Measurements from ENCODE around the gene RBM39.
"Not testable (repeated sequence)": the region's sequence is repeated elsewhere in the genome, so short reads cannot be mapped to it uniquely, and the experiment has no call there.

Gene RBM39

GRCh38 chr20:35695245-35695749 is 46.8 kb downstream of the RBM39 start:
- no peak overlapping the region for H3K27ac ChIP-seq (ENCODE audit: low read length)
- peaks cover 10% of the 10 kb centered on the region; the same call in 1 of the 2 replicates for H3K4me1 ChIP-seq (ENCODE audit: low read length)
- peaks cover 17% of the 10 kb centered on the region for H3K79me2 ChIP-seq (ENCODE audit: low read length)
- H3K4me3 ChIP-seq (ENCODE audit: low read length), result no peak overlapping the region
- no peaks in the 10 kb centered on the region for H3K9me2 ChIP-seq (replicated peaks; ENCODE audit: insufficient read depth, low read length)
- no peak overlapping the region for H3K9ac ChIP-seq (ENCODE audit: low read length)
- H3K9me3 ChIP-seq (replicated peaks; ENCODE audit: insufficient read depth, low read length), result no peaks in the 10 kb centered on the region
- H3K27me3 ChIP-seq (replicated peaks; ENCODE audit: insufficient read depth, low read length), result no peaks in the 10 kb centered on the region
- TF ChIP-seq EZH2 (optimal IDR thresholded peaks at IDR 0.05; ENCODE audit: low read depth, low read length), result no peak
- TF ChIP-seq EZH2phosphoT487 (IDR thresholded peaks at IDR 0.05; ENCODE audit: low read length), result no peak
- TF ChIP-seq CTCF (IDR thresholded peaks at IDR 0.05; ENCODE audit: low read length), result no peak
- H3K4me2 ChIP-seq (ENCODE audit: low read depth, low read length), result no peak overlapping the region
- no peaks in the 10 kb centered on the region for H3K36me3 ChIP-seq (replicated peaks; ENCODE audit: insufficient read depth, low read length)
- H4K20me1 ChIP-seq (ENCODE audit: insufficient read depth, low read length), result no peaks in the 10 kb centered on the region; the same call in 1 of the 2 replicates
- H3F3A ChIP-seq (ENCODE audit: insufficient read depth, low read length), result peaks cover 11% of the 10 kb centered on the region
- H2AFZ ChIP-seq (ENCODE audit: low read length), result no peak overlapping the region
- no peak for DNase-seq

DNA sequence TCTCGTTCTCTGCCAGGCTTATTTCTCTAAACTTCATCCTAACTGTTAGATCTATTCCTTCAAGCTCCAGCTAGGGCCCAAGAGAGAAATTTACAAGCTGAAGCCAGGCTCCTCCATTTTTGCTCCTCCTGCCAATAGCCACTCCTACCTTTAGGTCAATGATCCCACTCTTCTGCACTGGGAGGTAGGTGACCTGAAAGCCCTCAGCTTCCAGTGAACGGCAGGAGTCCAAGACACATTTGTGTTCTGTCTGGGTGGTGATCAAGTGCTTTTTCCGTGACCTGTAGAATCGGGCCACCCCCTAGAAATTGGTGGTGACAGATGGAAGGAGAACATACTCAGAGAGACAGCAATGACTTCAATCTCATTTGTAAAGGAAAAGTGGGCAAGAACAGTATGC is 51.8 kb downstream of the RBM39 start:
- no peaks in the 10 kb centered on the region for H3K9me3 ChIP-seq (replicated peaks; ENCODE audit: insufficient read depth, low read length)
- H2AFZ ChIP-seq (ENCODE audit: low read length), result no peak overlapping the region
- H3K4me2 ChIP-seq (ENCODE audit: low read depth, low read length), result no peak overlapping the region
- H3K4me3 ChIP-seq (ENCODE audit: low read length), result no peak overlapping the region
- DNase-seq, result no peak
- H3K4me1 ChIP-seq (ENCODE audit: low read length), result no peaks in the 10 kb centered on the region
- H3K9ac ChIP-seq (ENCODE audit: low read length), result no peak overlapping the region
- no peaks in the 10 kb centered on the region for H3K79me2 ChIP-seq (ENCODE audit: low read length)
- no peaks in the 10 kb centered on the region for H3K36me3 ChIP-seq (replicated peaks; ENCODE audit: insufficient read depth, low read length)
- H3F3A ChIP-seq (ENCODE audit: insufficient read depth, low read length), result no peaks in the 10 kb centered on the region
- H4K20me1 ChIP-seq (ENCODE audit: insufficient read depth, low read length), result no peaks in the 10 kb centered on the region
- H3K27me3 ChIP-seq (replicated peaks; ENCODE audit: insufficient read depth, low read length), result no peaks in the 10 kb centered on the region
- no peak for TF ChIP-seq EZH2 (optimal IDR thresholded peaks at IDR 0.05; ENCODE audit: low read depth, low read length)
- no peak for TF ChIP-seq CTCF (IDR thresholded peaks at IDR 0.05; ENCODE audit: low read length)
- TF ChIP-seq EZH2phosphoT487 (IDR thresholded peaks at IDR 0.05; ENCODE audit: low read length), result no peak
- no peaks in the 10 kb centered on the region for H3K9me2 ChIP-seq (replicated peaks; ENCODE audit: insufficient read depth, low read length)
- no peak overlapping the region for H3K27ac ChIP-seq (ENCODE audit: low read length)

- H3K4me1 ChIP-seq (ENCODE audit: low read length); H2AFZ ChIP-seq (ENCODE audit: low read length); H3K27me3 ChIP-seq (replicated peaks; ENCODE audit: insufficient read depth, low read length); H3K27ac ChIP-seq (ENCODE audit: low read length); H3K9me3 ChIP-seq (replicated peaks; ENCODE audit: insufficient read depth, low read length); H3K9me2 ChIP-seq (replicated peaks; ENCODE audit: insufficient read depth, low read length); H3K4me3 ChIP-seq (ENCODE audit: low read length); H3K79me2 ChIP-seq (ENCODE audit: low read length); H3K36me3 ChIP-seq (replicated peaks; ENCODE audit: insufficient read depth, low read length); H3K4me2 ChIP-seq (ENCODE audit: low read depth, low read length); H3F3A ChIP-seq (ENCODE audit: insufficient read depth, low read length); DNase-seq; H3K9ac ChIP-seq (ENCODE audit: low read length); H4K20me1 ChIP-seq (ENCODE audit: insufficient read depth, low read length): not testable (repeated sequence)
Observed at GRCh38 chr20:35686872-35687271, 55.2 kb downstream of the RBM39 start.

DNA sequence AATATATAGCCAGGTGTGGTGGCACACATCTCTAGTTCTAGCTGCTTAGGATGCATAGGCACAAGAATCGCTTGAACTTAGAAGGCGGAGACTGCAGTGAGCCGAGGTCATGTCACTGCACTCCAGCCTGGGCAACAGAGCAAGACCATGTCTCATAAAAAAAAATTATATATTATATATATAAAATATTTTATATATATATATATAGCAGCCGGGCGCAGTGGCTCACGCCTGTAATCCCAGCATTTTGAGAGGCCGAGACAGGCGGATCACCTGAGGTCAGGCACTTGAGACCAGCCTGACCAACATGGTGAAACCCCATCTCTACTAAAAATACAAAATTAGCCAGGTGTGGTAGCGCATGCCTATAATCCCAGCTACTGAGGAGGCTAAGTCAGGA is 56.7 kb downstream of the RBM39 start:
- H4K20me1 ChIP-seq (ENCODE audit: insufficient read depth, low read length); H3K36me3 ChIP-seq (replicated peaks; ENCODE audit: insufficient read depth, low read length); H3K4me1 ChIP-seq (ENCODE audit: low read length); H3K27ac ChIP-seq (ENCODE audit: low read length); H3K27me3 ChIP-seq (replicated peaks; ENCODE audit: insufficient read depth, low read length); H3K9me3 ChIP-seq (replicated peaks; ENCODE audit: insufficient read depth, low read length); H3K4me2 ChIP-seq (ENCODE audit: low read depth, low read length); H2AFZ ChIP-seq (ENCODE audit: low read length); H3F3A ChIP-seq (ENCODE audit: insufficient read depth, low read length); H3K9me2 ChIP-seq (replicated peaks; ENCODE audit: insufficient read depth, low read length); H3K9ac ChIP-seq (ENCODE audit: low read length); H3K79me2 ChIP-seq (ENCODE audit: low read length); DNase-seq; H3K4me3 ChIP-seq (ENCODE audit: low read length): not testable (repeated sequence)
